NCI-H146 (cell line): ENCODE results near the gene SF3B3.
"Not testable (repeated sequence)": the region's sequence is repeated elsewhere in the genome, so short reads cannot be mapped to it uniquely, and the experiment has no call there.

Source experiments
- DNase-seq: peaks from one replicate; lab custom pipeline; 2025; lab: John Stamatoyannopoulos, UW

SF3B3 gene

GRCh38 chr16:70568601-70569237 lies 45.1 kb downstream of the SF3B3 start:
- no peak for DNase-seq

GRCh38 chr16:70569752-70570151 lies 46.1 kb downstream of the SF3B3 start:
- no peak for DNase-seq

- no peak for DNase-seq
Measured at GRCh38 chr16:70570967-70571570, 47.5 kb downstream of the SF3B3 start.

GRCh38 chr16:70571623-70572022 lies 48.0 kb downstream of the SF3B3 start:
- no peak for DNase-seq

DNA sequence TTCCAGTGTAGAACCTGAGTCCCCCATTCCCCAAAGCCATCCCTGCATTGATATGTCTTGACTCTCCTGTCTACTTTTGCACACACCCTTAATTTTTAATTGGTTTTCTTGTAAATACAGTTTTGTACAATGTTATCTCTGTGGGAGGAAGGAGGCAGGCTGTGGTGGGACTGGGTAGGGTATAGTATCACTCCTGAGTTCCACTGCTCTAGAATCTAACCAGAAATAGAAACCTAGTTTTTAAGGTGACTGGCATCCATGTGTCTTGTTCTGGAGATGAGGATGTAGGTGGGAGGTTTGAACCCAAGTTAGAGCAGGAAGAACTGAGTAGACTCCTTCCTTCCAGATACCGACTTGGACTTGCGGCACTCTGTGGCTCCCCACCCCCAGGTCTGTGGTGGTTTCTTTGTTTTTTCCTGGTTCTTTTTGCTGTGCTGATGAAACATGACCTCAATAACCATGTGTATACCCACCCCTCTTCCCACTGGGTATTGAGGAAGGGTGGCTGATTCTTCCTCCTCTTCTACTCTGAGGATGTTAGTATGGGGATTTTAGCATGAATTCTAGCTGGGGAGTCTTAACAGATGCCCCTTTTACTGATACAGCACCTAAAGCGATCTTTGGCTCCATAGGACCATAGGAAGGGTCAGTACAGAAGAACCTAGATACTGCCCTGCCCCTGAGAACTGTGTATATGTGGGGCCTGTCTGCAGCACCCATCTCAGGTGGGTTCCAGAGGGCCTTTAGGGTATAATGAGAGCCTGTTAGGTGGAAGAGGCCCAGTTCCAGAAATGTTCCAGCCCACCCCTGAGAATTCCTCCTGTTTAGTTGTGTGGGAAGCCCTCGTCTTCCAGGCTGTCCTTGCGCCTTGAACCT lies 48.7 kb downstream of the SF3B3 start:
- no peak for DNase-seq

DNA sequence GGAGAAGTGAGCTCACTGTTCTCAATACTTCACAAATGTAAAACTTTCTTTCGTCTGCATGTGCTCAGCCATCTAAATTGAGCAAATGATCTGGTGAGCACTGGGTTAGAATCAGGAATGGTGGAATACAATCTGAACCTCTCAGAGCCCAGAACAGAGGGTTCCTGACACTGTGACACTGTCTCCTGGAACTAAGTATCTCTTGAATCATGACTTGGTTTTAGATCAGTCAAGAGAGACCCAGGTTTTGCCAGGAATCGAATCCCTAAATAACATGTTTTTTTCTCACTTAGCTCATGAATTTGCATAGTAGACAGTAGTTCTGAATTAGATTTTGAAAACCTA lies 49.3 kb downstream of the SF3B3 start:
- no peak for DNase-seq

DNA sequence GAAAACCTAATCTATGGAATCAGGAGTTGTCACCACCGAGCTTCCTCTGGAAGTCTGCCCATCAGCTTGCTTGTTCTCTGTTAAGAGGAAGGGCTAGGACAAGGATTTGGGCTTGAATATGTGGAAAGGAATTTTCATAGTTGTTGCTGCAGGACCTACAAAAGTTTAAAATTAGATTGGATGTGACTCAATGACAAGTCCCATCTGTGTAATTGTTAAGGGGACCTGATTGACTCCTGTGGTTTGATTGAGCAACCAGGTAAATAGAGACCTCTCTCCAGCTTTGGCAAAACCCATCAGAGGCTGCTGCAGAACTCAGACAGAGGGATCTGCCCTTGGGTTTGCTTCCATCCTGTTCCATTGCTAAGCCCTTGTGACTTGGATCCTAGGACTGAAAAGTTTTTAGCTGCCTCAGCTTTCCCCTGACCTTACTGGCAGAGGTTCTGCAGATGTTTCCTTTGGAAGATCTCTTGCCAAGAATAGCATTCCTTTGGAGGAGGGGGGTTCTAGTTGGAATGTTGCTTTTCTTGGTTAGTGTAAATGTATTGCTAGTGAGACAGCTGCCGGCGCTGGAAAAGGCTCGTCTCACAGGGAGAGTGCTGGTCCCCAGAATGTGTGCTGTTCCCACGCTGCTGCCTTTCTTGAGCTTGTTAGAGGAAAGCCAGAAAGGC lies 50.0 kb downstream of the SF3B3 start:
- no peak for DNase-seq

DNA sequence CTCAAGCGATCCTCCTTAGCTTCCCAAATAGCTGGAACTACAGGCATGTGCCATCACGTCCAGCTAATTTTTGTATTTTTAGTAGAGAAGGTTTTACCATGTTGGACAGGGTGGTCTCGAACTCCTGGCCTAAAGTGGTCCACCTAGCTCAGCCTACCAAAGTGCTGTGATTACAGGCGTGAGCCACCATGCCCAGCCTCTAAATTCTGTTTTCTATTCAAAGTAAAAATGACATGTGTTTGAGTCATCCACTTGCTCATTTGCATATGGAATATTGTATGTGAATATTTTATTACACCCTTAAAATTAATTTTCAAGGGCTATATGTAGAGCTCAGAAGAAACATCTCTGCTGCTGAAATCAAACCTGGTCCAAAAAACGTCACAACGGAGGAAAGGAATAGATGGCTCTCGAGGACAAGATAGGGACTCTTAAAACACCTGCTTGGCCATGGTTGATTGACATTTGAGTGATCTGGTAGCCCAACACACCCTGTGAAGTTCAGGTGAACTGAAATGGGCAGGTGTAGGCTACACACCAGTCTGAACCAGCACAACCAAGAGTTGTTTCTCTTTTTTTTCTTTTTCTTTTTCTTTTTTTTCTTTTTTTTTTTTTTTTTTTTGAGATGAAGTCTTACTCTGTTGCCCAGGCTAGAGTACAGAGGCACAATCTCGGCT lies 51.1 kb downstream of the SF3B3 start:
- DNase-seq = no peak

DNA sequence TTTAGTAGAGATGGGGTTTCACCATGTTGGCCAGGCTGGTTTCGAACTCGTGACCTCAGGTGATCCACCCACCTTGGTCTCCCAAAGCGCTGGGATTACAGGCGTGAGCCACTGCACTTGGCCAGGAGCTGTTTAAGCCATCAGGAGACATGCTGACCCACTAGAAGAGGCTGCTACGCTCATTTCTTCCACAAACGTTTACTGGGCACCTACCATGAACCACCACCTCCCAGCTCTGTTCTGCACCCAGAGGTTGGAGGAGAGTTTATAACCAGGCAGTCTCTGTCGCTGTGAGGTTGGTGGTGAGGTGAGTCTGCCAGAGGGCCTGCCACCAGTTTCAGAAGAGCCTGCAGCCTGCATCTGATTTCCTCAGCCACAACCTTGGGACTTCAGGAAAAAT lies 51.8 kb downstream of the SF3B3 start:
- DNase-seq = no peak

- DNase-seq = no peak
Measured at GRCh38 chr16:70576431-70577255, 53.0 kb downstream of the SF3B3 start.

DNA sequence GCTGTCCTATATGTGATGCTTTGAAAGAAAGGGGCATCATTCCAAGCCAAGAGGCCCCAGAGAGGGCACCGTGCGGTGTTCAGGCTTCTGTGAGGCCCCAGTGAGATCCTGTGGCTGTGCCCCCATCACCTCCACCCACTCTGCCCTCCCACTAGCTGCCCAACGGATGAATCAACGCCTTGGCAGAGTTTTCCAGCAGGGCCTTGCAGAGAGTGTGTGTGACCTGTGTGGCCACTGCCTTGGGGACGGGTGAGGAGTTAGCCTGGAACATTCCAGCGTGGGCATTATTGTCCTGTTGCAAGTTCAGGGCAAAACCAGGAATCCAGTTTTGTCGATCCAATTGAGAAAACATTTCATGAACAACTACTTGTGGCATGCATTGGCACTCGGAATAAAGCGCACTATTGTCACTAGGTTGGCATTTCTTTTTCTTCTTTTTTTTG lies 53.7 kb downstream of the SF3B3 start:
- no peak for DNase-seq

DNA sequence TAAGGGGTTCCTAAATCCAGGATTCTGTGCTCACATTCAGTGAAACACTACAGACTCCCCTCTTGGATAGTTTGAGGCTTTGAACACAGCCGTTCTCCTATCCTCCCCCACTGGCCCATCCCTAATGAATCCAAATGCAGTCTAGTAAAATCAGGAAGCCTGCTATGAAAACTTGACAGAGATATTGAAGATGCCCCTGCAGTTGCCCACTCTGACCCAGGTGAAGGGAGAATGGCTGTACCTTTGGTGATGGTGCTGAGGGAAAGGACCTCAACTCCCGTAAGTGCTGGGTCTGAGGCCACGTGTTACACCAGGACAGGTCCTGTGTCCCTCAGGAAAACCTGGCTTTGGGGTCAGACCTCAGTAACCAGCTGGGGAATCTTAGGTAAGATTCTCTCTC lies 54.4 kb downstream of the SF3B3 start:
- DNase-seq = no peak

DNA sequence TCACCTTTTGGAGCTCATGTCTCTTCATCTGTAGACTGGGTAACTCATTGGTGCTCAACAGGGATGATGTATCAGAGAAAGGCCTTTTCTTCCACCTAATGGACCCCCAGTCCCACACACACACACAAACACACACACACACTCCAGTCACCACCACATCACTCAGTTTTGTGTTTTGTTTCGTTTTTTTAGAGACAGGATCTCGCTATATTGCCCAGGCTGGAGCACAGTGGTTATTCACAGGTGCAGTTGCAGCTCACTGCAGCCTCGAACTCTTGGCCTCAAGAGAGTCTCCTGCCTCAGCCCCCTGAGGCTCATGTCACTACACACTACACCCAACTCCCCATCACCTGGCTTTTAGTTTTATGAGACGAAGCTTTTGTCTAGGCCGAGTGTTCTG lies 55.6 kb downstream of the SF3B3 start:
- no peak for DNase-seq

- no peak for DNase-seq
Measured at GRCh38 chr16:70579648-70580630, 56.3 kb downstream of the SF3B3 start.

DNA sequence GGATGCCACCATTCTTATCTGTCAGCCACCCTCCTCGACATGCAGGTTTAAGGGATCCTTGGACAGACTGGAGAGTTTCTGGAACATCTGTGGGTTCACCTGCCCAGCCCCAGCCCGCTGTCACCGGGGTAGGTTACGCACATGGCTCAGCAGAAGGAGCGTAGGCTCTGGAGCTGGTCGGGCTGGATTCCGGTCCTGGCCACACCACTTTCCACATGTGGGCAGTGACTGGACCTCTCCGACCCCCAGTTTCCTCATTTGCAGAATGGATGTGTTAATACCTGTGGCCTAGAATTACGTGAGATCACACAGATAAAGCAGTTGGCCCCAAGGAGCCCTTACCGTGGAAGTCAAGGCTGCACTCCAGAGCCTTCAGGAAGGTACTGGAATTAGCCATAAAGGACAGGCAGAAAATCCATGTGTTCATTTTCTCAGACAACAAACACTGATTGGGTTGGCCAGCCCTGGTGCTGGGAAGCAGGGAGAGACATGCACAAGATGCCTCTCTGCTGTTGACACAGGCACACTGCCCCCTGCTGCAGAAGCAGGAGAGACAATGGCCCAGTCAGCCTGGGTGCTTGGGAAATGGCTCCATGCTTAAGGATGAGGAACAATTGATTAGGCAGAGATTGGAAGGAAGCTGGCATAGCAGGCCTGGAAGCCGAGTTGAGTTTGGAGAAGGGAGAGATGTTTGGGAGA lies 58.8 kb downstream of the SF3B3 start:
- peak; percentile 20 for DNase-seq

DNA sequence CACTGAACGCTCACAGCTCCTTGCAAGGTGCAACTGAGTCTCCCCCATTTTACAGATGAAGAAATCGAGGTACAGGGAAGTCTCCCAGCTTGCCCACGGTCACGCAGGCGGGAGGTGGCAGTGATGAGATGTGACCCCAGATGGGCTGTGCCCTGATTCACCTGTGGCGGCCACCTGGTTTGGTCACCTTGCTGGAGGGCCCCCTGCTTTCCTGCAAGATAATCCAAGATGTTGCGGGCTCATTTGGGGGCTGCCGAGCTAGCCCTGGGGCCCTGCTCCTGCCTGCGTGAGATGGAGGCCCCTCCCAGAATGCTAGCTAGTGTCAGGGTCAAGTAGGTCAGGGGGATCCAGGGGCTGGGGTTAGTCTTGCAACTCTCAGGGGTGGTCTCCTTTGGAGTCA lies 63.1 kb downstream of the SF3B3 start:
- DNase-seq = no peak

- DNase-seq = no peak
Measured at GRCh38 chr16:70588565-70588964, 64.9 kb downstream of the SF3B3 start.

- DNase-seq = not testable (repeated sequence)
Measured at GRCh38 chr16:70589416-70589815, 65.8 kb downstream of the SF3B3 start.

- no peak for DNase-seq
Measured at GRCh38 chr16:70589998-70590471, 66.4 kb downstream of the SF3B3 start.
